NCI-H446 (cell line): ENCODE results near the gene RIPOR3.
"Not testable (repeated sequence)": the region's sequence is repeated elsewhere in the genome, so short reads cannot be mapped to it uniquely, and the experiment has no call there.

Experiments
- DNase-seq, 2 experiments: peaks; one replicate each; lab custom pipeline; 2025; lab: John Stamatoyannopoulos, UW

The RIPOR3 gene

DNA sequence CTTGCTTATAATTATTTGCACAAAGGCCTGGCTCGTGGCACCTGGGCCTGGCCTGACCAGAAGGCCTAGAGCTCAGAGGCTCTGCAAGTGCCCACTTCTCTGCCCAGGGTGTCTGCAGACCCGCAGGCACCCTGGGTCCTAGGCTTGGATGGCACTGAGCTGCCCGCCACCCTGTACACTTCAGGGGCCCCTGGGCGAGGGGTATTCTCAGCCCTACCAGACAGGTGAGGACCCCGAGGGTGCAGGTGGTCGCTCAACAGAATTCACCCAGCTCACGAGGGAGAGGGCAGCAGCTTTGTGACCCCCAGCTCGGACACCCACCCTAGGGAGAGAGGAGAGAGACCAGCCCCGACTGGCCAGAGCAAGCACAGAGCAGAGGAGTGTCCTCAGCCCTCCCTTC lies 83.9 kb downstream of the RIPOR3 start:
- no peak for DNase-seq

- no peak for DNase-seq
Observed at GRCh38 chr20:50605136-50605535, 86.2 kb downstream of the RIPOR3 start.

DNA sequence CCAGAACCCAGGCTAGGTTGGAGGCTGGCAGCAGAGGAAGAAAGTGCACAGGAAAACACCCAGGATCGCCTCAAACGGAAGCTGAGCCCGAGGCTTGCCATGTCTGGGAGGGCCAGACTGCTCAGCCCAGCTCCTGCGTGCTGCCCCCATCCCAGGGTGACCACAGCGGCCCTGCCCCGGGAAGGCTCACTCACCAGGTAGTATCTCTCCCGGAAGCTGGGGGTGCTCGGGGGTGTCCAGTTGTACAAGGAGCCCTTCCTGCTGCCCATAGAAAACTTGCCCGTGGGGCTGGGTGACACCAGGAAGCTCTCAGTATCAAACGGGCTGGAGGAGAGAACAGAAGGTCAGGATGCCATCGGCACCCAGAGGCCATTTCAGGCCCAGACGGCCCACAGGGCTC lies 86.9 kb downstream of the RIPOR3 start:
- DNase-seq = no peak

GRCh38 chr20:50602432-50603088 lies 88.8 kb downstream of the RIPOR3 start:
- DNase-seq = no peak

DNA sequence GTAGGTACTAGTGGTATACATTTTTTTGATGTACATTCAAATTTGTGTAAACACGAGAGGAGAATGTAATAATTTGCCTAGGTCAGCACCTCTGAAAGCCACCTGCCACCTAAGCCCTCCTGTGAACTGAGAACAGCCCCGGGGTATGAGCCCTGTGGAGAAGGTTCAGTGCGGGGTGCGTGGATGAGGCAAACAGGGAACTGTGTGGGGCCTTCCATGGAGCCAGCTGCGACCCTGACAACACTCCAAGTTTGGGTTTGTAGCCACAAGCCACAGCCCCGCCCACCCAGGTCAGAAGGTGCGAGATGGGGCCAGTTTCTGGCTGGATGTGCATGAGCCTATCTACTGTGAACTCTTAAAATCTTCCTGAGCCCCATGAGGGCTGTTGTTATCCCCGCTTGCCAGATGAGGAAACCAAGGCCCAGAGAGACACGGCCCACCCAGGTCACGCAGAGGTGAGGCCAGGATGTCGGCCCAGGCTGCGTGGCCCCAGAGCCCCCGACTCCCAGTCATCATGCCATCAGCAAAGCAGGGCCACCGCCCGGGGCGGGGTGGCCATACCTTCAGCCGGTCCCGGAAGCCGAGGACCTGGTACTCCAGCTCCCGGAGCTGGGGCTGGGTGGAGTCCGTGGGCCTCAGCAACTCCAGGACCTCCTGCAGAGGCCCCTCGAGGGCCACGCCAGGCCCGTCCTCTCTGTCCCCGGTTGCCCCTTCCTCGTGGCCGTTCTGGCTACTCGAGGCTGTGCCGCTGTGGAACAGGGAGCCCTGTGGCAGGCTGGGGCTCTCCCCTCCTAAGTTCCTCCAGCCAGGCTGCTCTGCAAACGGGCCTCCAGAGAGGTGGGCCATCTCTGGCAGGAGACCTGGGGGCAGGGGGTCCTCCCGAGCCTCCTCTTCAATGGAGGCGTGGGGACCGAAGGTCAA lies 89.6 kb downstream of the RIPOR3 start:
- no peak for DNase-seq

DNA sequence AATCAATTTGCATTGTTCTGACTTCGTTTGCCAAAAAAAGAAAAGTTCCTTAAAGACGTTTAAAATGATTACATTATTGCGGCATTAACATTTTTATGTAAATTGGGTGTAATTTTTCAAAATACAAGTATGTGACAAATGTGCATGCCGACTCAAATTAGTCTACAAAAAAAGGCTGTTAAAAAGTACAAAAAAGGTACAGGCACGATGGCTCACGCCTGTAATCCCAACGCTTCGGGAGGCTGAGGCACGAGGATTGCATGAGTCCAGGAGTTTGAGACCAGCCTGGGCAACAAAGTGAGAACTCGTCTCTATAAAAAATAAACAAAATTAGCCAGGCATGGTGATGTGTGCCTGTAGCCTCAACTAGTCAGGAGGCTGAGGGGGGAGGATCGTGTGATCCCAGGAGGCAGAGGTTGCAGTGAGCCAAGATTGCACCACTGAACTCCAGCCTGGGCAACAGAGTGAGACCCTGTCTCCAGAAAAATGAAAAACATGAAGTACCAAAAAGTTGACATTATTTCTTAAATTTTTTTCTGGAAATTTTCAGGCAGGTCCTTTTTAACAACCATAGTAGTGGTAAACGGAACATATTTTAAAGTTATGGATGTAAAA lies 91.0 kb downstream of the RIPOR3 start:
- no peak for DNase-seq

DNA sequence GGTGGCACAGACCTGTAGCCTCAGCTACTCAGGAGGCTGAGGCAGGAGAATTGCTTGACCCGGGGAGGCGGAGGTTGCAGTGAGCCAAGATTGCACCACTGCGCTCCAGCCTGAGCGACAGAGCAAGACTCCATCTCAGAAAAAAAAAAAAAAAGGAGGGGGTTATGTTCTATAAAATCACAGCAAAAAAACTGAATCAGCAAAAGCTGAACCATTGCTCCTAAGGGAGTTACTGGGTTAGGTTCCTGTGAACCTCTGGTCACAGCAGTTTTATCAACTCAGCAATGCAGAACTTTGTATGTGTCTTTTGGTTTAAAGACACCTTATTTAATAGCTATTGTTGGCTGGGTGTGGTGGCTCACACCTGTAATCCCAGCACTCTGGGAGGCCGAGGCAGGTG lies 92.6 kb downstream of the RIPOR3 start:
- DNase-seq = not testable (repeated sequence)

- no peak for DNase-seq
Observed at GRCh38 chr20:50598074-50598473, 93.3 kb downstream of the RIPOR3 start.

DNA sequence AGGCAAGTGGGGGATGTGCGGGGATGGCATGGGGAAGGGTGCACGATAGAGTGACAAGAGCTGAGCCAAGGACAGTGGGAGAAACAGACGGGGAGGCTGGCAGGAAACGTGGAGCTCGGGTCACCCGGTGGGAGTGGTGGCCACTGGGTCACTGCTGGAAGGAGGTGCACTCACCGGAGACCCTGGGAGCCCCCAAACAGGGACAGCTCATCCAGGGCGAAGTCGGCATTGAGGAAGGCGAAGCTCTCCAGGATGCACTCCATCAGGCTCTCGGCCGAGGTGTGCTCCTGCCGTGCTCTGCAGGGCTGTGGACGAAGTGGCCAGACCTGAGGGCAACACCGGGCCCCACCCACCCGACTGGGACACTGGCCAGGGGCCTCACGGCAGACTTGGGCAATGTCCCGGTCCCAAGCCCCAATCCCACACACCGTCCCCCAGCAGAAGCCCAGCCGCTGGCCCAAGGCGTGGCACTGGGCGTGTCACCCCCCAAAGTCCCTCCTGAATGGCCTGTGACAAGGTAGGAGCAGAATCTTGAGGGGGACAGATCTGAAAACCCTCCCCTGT lies 93.9 kb downstream of the RIPOR3 start:
- no peak for DNase-seq

GRCh38 chr20:50596694-50597021 lies 94.7 kb downstream of the RIPOR3 start:
- no peak for DNase-seq

- no peak for DNase-seq
Observed at GRCh38 chr20:50595988-50596693, 95.2 kb downstream of the RIPOR3 start.

- DNase-seq = no peak
Observed at GRCh38 chr20:50595433-50595895, 95.9 kb downstream of the RIPOR3 start.

DNA sequence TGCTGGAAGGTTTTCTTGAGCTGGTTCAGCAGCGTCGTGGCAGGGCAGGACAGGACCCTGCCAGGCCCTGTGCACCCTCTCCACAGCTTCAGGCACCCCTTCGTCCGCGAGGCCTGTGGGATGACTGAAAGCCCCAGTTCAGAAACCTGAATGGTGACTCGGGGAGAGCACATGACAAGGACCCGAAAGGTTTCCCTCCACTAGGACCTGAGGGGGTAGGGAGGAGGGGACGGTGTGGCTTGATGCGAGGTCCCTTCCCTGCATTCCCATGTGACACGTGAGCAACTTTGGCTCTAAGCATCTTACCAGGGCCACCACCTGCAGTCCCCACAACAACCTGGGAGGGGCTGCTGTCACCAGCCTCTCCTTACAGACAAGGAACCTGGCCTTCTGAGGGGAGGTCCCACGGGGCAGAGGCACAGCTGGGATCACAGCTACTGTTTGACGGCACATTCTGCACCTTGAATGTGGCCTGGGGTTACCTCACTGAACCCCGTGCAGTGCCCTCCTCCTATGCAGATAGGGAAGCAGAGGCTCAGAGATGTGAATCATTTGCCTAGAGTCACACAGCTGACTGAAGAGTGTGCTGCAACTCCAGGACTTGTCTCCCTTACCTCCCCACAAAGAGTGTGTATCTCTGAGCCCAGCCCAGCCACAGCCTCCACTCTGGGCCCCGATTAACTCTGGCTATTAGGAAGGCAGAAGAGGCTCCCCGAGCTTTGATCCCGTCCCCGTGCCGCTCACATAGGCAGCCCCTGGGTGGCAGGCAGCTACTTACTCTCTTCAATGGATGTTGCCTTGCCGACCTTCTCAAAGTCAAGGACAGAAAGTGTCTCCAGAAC lies 96.5 kb downstream of the RIPOR3 start:
- no peak for DNase-seq

- no peak for DNase-seq
Observed at GRCh38 chr20:50594231-50594590, 97.1 kb downstream of the RIPOR3 start.

DNA sequence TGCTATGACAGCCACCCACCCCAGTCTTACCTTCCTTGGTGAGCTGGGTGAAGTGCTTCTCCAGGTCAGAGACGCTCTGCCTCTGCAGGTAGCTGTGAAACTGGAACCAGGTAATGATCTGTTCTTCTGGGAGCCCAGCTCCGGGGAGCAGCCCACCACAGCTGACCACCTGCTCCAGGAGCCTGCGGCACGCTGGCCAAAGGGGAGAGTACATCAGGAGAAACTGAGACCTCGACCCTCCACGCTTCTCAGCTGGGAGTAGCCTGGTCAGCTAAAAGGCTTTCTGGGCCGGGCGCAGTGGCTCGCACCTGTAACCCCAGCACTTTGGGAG lies 98.4 kb downstream of the RIPOR3 start:
- no peak for DNase-seq

- DNase-seq = peak in 1 of 2 experiments; percentile 52
Observed at GRCh38 chr20:50592282-50593004, 98.9 kb downstream of the RIPOR3 start.

DNA sequence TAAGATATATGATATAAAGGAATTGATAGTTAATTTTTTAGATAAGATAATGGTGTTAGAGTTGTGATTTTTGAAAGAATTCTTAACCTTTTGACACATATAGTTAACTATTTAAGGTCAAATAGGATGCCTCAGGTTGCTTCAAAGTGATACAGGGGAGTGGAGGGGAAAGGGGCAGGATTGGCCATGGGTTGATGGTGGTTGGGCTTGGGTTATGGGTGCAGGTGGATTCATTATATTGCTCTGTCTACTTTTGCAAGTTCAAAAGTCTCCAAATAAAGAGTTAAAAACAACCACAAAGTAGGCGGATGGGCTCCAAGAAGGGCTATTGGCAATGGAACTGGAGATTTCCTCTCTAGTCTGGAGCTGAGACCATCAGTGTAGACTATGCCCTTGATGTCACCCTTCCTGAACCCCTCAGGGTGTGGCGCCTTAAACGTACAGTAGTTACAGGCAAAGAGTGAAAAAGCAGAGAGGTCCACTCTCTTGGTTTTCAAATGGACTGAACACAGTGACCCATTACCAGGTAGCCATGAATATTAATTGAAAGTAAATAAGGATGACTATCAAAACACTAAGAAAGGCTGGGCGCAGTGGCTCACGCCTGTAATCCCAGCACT lies 100.0 kb downstream of the RIPOR3 start:
- no peak for DNase-seq

- no peak for DNase-seq
Observed at GRCh38 chr20:50590348-50590664, 101.0 kb downstream of the RIPOR3 start.

- no peak for DNase-seq
Observed at GRCh38 chr20:50589548-50590347, 101.6 kb downstream of the RIPOR3 start.
